Stimulated activated naive CD8-positive, alpha-beta T cell treated with anti-CD3 and anti-CD28 coated beads, Interleukin-15, Interleukin-2, amounts not matched to agents 100 ng/mL and 50 ng/mL, for 24 hours (primary cell): ENCODE data around the gene OR8K3.

ENCODE experiments used
- H3K27ac Mint-ChIP-seq: one replicate; pipeline ENCODE4 v1.8.0; 2021; ENCODE audit warnings: mild to moderate bottlenecking, mixed read lengths
- H3K27me3 Mint-ChIP-seq: one replicate; pipeline ENCODE4 v1.8.0; 2021; ENCODE audit warnings: mixed read lengths
- H3K36me3 Mint-ChIP-seq: one replicate; pipeline ENCODE4 v1.8.0; 2021; ENCODE audit warnings: low read depth, mixed read lengths
- H3K4me1 Mint-ChIP-seq: one replicate; pipeline ENCODE4 v1.8.0; 2021; ENCODE audit warnings: low read depth, mixed read lengths
- H3K4me3 Mint-ChIP-seq: one replicate; pipeline ENCODE4 v1.8.0; 2021; ENCODE audit warnings: mild to moderate bottlenecking, mixed read lengths
- H3K9me3 Mint-ChIP-seq: one replicate; pipeline ENCODE4 v1.8.0; 2021; ENCODE audit warnings: mixed read lengths

OR8K3 gene

DNA sequence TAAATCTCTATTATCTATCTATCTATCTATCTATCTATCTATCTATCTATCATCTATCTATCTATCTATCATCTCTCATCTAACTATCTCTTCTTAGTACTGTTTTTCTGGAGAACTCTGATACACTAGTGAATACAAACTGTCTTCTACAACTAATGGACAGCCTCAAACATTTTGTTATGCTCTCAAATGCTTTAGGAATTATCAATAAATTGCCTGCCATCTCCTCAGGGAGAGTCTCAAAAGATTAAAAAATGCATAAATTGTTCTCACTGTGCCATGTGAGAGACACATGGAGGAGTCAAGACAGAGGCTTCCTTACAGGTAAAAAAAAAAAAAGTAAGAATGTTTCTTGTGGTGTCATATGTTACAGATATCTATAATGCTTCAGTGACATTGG is at the start of gene OR8K3:
Gene OR8K3 (plus strand): TSS at position 301 of the 400 bp plus-strand sequence. CDS start 3,163 bp downstream, outside the sequence.
- Mint-ChIP-seq H3K4me1 (no peaks in the 10 kb centered on the region), H3K27me3 (no peaks in the 10 kb centered on the region), H3K4me3 (no peak within 1 kb of the TSS), H3K9me3 (peaks cover 24% of the 10 kb centered on the region), H3K27ac (no peak within 1 kb of the TSS), H3K36me3 (no peaks in the 10 kb centered on the region)

DNA sequence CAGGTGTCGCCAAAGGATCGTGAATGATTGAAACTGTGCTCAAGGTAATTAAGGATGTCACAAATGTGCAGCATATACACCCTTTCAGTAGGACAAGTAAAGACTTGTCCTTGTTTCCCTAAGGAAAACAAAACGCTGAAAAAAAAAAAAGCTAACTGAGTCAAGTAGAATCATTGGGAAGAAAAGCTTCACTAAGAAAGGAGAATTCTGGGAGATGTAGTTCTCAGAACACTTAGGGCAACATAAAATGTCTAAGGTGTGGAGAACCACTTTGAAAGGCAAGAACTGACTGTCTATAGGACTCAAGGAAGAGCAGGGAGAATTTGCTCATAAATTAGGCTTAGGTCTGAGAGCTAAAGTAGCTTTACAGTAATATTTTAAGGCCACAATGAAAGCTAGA is 43.9 kb upstream of the OR8K3 start:
- Mint-ChIP-seq H3K9me3 (peaks cover 24% of the 10 kb centered on the region), H3K27ac (no peak overlapping the region), H3K27me3 (no peaks in the 10 kb centered on the region), H3K36me3 (no peaks in the 10 kb centered on the region), H3K4me3 (no peak overlapping the region), H3K4me1 (no peaks in the 10 kb centered on the region)

DNA sequence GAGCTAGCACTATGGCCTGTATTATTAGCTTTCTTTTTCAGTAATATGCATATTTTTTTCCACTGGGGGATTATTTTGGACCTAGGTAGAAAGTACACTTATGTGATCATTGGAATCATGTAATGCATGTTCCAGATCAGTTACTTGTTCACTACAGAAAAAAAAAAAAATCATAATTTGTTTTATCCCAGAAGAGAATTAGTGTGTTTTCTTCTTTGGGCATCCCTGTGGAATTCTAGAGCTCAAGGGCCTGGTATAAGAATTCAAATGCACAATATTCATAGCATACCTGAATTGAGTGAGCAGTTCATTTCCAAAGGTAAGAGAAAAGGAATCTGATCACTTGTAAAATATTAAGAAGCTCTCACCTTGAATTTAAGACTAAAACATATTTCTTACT is 41.1 kb upstream of the OR8K3 start, which contains the start of gene OR5T1:
Gene OR5T1 (plus strand): TSS at position 301 of the 400 bp plus-strand sequence. CDS start 1,485 bp downstream, outside the sequence.
- no peaks in the 10 kb centered on the region for H3K4me1 Mint-ChIP-seq
- H3K4me3 Mint-ChIP-seq, result no peak within 1 kb of the TSS
- H3K27me3 Mint-ChIP-seq, result no peaks in the 10 kb centered on the region
- no peaks in the 10 kb centered on the region for H3K36me3 Mint-ChIP-seq
- peaks cover 19% of the 10 kb centered on the region for H3K9me3 Mint-ChIP-seq
- no peak within 1 kb of the TSS for H3K27ac Mint-ChIP-seq

DNA sequence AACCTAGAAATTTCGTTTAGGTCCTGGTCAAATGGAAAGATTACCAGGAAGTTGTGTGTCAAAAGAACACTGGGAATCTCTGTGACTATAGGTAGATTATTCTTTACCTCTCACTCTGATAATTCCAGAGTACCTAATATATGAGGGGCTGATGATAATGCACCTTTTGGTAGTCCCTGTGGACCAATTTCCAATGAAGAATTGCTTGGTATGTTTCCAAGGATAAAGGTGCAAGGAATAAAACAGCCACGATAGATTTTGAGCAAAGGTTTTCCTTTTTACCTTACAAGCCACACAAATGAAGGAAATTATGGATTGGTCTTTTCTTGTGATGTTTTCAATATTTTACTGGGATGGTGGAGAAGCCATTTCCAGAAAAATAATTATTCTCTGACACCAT is 22.8 kb upstream of the OR8K3 start, which contains the start of gene OR8H1:
Gene OR8H1 (minus strand): TSS at position 101 of the 400 bp plus-strand sequence. CDS start 1,192 bp downstream, outside the sequence.
- Mint-ChIP-seq H3K27me3 (no peaks in the 10 kb centered on the region), H3K9me3 (peaks cover 15% of the 10 kb centered on the region), H3K27ac (no peak within 1 kb of the TSS), H3K4me3 (no peak within 1 kb of the TSS), H3K4me1 (no peaks in the 10 kb centered on the region), H3K36me3 (no peaks in the 10 kb centered on the region)

DNA sequence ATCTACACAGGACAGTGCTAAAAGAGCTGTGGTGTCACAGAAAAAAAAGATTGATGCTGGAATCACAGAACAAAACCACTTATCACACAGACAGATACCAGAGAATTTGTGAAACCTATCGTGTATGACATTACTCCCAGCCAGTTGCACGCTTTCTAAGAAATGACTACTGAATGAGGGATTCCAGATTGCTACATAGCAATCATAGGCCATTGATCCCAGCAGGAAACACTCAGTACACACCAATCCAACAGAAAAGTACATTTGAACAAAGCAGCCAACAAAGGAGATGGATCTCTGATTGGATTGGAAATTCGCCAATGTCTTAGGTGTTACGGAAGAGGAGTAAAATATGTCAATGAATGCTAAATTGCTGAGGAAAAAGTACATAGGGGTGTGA is 18.0 kb upstream of the OR8K3 start:
- H3K9me3 Mint-ChIP-seq, result peaks cover 9% of the 10 kb centered on the region
- H3K27ac Mint-ChIP-seq, result no peak overlapping the region
- no peak overlapping the region for H3K4me3 Mint-ChIP-seq
- H3K4me1 Mint-ChIP-seq, result no peaks in the 10 kb centered on the region
- no peaks in the 10 kb centered on the region for H3K27me3 Mint-ChIP-seq
- no peaks in the 10 kb centered on the region for H3K36me3 Mint-ChIP-seq

DNA sequence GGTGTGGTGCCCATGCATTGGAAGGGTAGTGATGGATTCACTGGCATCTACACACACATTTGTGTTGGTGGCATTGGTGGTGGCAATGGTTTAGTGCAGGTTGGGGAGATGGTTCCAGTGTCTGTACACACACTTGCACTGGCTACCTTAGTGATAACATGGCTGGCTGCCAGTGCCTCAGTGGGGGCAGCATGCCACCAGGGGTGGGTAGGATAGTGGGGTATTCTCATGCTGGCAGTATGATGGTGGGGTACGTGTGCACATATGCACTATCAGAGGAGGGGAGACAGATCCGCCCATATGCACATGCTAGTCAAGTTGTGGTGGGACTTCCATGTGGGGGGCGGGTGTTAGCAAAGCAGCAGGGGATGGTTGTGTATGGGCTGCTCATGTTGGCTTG is 7.1 kb upstream of the OR8K3 start:
- no peaks in the 10 kb centered on the region for H3K36me3 Mint-ChIP-seq
- no peak overlapping the region for H3K4me3 Mint-ChIP-seq
- H3K27ac Mint-ChIP-seq, result no peak overlapping the region
- peaks cover 25% of the 10 kb centered on the region for H3K9me3 Mint-ChIP-seq
- no peaks in the 10 kb centered on the region for H3K4me1 Mint-ChIP-seq
- H3K27me3 Mint-ChIP-seq, result no peaks in the 10 kb centered on the region

DNA sequence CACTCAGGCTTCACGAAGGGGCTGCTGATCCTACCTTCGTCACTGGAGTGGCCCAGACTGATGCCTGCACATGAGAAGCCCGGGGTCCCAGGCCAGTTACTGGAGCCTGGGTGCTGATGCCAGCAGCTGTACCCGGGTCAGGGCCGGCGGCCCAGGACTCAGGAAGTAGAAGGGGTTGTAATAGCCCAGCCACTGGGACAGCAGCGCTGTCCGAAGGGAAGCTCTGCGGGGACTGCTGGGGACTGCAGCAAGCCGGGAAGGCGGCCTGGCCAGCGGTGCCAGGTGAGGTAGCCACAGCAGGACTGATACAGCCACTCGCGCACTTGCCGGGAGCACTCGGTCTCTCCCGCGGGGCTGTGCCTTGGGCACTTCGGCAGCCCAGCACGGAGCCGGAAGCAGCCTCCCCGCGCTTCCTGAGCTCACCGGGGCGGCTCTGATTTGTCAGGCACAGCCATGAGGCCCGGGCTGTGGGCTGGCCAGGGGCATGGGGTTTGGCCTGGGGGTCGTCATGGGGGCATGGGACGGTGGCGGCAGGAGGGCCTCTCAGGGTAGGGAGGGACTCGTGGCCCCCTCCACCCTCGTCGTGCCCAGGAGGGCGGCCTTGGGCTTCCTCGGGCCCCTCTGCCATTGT is 17.0 kb downstream of the OR8K3 start:
- H3K27ac Mint-ChIP-seq, result no peak overlapping the region
- no peaks in the 10 kb centered on the region for H3K36me3 Mint-ChIP-seq
- no peaks in the 10 kb centered on the region for H3K27me3 Mint-ChIP-seq
- H3K4me1 Mint-ChIP-seq, result no peaks in the 10 kb centered on the region
- H3K4me3 Mint-ChIP-seq, result no peak overlapping the region
- peaks cover 4% of the 10 kb centered on the region for H3K9me3 Mint-ChIP-seq

DNA sequence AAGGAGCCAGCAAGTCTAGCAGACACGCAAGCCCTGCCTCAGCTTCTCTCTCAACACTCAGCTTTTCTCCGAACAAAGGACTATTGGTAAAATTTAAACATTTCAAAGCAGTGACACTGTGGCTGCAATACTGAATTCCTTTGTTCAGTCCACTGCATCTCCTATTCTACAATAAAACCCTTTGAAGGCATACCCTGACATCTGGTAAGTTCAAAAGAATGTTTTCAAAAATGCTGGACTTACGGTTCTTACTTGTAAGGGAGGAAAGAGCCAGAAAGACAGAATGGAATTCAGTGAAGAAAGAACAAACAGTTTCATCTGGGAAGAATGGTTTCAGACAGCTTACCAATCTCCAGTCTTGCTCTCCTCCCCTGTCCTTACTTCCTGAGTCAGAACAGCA is 18.2 kb downstream of the OR8K3 start:
- no peaks in the 10 kb centered on the region for H3K36me3 Mint-ChIP-seq
- no peaks in the 10 kb centered on the region for H3K4me1 Mint-ChIP-seq
- H3K4me3 Mint-ChIP-seq, result no peak overlapping the region
- no peak overlapping the region for H3K27ac Mint-ChIP-seq
- H3K27me3 Mint-ChIP-seq, result no peaks in the 10 kb centered on the region
- peaks cover 8% of the 10 kb centered on the region for H3K9me3 Mint-ChIP-seq

DNA sequence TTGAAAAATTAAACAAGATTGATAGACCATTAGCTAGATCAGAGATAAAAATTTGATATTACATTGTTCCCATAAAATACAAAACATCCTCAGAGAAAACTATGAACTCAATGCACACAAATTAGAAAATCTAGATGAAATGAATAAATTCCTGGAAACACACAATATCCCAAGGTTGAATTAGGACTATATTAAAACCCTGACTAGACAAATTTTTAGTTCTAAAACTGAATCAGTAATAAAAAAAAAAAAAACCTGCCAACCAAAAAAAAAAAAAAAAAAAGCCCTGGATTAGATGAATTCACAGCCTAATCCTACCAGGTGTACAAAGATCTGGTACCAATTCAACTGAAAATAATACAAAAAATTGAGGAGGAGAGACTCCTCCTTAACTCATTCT is 25.3 kb downstream of the OR8K3 start:
- no peaks in the 10 kb centered on the region for H3K27me3 Mint-ChIP-seq
- H3K9me3 Mint-ChIP-seq, result peaks cover 8% of the 10 kb centered on the region
- H3K4me1 Mint-ChIP-seq, result no peaks in the 10 kb centered on the region
- H3K36me3 Mint-ChIP-seq, result no peaks in the 10 kb centered on the region
- H3K27ac Mint-ChIP-seq, result no peak overlapping the region
- H3K4me3 Mint-ChIP-seq, result no peak overlapping the region

DNA sequence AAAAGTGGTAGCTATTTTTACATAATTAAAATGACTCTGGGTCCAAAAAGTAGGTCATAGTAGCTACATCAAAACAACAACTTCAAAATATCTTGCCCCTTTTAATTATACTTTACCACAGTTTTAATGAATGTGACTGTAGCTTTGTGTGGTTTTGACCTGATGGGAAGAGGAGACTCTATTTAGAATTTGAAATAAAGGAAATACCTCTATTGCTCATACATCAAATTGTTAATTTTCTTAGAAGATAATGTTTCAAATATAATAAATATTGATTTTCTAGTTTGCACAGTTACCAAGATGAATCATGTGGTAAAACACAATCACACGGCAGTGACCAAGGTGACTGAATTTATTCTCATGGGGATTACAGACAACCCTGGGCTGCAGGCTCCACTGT is 30.8 kb downstream of the OR8K3 start, which contains the start of gene OR8K1:
Gene OR8K1 (plus strand): TSS at position 301 of the 400 bp plus-strand sequence. CDS start 0 bp downstream, at position 301.
- Mint-ChIP-seq H3K27ac (no peak within 1 kb of the TSS), H3K36me3 (no peaks in the 10 kb centered on the region), H3K4me1 (no peaks in the 10 kb centered on the region), H3K9me3 (peaks cover 12% of the 10 kb centered on the region), H3K4me3 (no peak within 1 kb of the TSS), H3K27me3 (no peaks in the 10 kb centered on the region)

DNA sequence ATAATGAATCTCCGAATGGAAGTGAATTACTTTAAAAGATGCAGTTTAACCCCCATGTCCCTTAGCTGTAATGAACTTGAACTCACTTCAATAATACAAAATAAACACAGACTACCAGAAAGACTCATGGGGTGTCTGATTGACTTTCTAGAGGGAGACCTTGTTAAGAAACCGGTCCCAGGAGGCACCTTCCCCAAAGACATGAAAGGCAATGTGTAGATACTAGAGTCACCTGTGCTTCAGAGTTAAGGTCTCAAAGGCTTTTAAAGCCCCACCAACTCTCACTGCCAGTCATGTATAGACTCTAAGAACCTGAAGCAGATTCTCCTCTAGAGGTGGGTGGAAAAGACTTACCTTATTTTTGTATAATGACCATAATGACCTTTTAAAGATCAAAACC is 39.0 kb downstream of the OR8K3 start, which contains the start of gene OR8J1:
Gene OR8J1 (plus strand): TSS at position 301 of the 400 bp plus-strand sequence. CDS start 5,956 bp downstream, outside the sequence.
- H3K4me1 Mint-ChIP-seq, result no peaks in the 10 kb centered on the region
- H3K4me3 Mint-ChIP-seq, result no peak within 1 kb of the TSS
- no peaks in the 10 kb centered on the region for H3K36me3 Mint-ChIP-seq
- no peak within 1 kb of the TSS for H3K27ac Mint-ChIP-seq
- no peaks in the 10 kb centered on the region for H3K27me3 Mint-ChIP-seq
- no peaks in the 10 kb centered on the region for H3K9me3 Mint-ChIP-seq
